ENCODE measurements around the gene JADE1. TPM values are rescaled to one million over a fixed set of nuclear protein-coding genes. Genes with fewer than 3 reads are reported as not detected.

JADE1 gene
- total RNA-seq, 1 donor from 2014 or later = 36.3 TPM

- Histone ChIP-seq H3K9me3 (no peaks in the 10 kb centered on the region), H3K27ac (no peak overlapping the region), H3K4me3 (no peak overlapping the region), H3K36me3 (peaks cover 41% of the 10 kb centered on the region), H3K27me3 (ENCODE audit: low read depth) (no peaks in the 10 kb centered on the region), H3K4me1 (peaks cover 34% of the 10 kb centered on the region)
- ATAC-seq (no peak), DNase-seq (no peak)
- TF ChIP-seq, protein P1, sequence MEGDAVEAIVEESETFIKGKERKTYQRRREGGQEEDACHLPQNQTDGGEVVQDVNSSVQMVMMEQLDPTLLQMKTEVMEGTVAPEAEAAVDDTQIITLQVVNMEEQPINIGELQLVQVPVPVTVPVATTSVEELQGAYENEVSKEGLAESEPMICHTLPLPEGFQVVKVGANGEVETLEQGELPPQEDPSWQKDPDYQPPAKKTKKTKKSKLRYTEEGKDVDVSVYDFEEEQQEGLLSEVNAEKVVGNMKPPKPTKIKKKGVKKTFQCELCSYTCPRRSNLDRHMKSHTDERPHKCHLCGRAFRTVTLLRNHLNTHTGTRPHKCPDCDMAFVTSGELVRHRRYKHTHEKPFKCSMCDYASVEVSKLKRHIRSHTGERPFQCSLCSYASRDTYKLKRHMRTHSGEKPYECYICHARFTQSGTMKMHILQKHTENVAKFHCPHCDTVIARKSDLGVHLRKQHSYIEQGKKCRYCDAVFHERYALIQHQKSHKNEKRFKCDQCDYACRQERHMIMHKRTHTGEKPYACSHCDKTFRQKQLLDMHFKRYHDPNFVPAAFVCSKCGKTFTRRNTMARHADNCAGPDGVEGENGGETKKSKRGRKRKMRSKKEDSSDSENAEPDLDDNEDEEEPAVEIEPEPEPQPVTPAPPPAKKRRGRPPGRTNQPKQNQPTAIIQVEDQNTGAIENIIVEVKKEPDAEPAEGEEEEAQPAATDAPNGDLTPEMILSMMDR (IDR thresholded peaks at IDR 0.05) = no peak
- intact Hi-C loops (cut with DNase I) = no loop called here
Observed at GRCh38 chr4:128837198-128837597, 27.7 kb downstream of the JADE1 start.

DNA sequence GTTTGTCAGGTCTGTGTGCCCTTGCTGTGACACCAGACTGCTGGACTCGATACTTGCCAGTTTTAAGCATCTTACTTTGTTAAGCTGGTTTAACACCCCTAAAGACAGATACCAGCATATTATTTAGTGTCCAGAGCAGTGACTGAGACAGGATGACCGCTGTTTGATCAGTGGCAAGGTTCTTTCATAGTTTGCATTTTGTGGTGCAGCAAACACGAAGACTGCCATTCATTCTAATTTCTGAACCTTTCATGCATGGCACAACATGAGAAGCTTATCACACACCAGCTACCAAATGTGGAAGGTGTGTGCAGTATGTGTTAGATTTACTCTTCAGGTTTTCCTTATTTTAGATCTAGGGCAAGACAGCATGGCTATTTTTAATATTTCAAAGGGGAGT is 28.2 kb downstream of the JADE1 start:
- DNase-seq (no peak), ATAC-seq (no peak)
- no peaks in the 10 kb centered on the region for H3K9me3 ChIP-seq
- intact Hi-C loops (cut with DNase I) = no loop called here
- H3K36me3 ChIP-seq = peaks cover 36% of the 10 kb centered on the region
- H3K4me3 ChIP-seq = no peak overlapping the region
- H3K4me1 ChIP-seq = peaks cover 34% of the 10 kb centered on the region
- H3K27ac ChIP-seq = no peak overlapping the region
- no peaks in the 10 kb centered on the region for H3K27me3 ChIP-seq (ENCODE audit: low read depth)
- TF ChIP-seq, protein P1 (IDR thresholded peaks at IDR 0.05) = no peak

DNA sequence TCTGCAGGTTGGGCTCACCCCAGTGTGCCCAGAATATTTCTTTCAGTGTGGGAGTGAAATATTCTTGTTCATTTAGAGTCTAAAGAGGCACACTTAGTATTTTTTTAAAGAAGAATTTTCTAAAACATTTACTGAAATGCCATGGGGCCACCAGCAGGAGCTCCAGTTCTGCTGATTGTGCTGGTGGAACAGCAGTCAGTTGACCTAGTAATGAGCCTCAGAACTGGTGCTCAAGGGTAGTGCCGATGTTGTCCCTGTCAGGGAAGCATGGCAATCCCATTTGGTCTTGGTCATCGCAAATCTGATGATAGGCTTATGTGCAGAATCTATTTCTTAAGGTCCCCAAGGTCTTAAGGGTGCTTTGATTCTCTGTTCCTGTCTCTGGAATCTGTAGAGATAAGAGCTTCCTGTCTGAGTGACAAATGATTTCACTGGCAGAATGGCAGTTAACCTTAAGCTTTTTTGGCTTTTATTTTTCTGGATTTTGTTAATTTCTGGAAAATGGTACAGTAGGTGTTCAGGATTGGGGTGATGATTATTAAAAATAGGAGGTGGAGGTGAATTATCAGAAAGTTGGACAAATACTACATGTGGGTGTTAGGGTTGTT is 31.3 kb downstream of the JADE1 start:
- Histone ChIP-seq H3K9me3 (no peaks in the 10 kb centered on the region), H3K27ac (no peak overlapping the region), H3K27me3 (ENCODE audit: low read depth) (no peaks in the 10 kb centered on the region), H3K4me1 (peaks cover 29% of the 10 kb centered on the region), H3K4me3 (no peak overlapping the region), H3K36me3 (peaks cover 45% of the 10 kb centered on the region)
- TF ChIP-seq, protein P1 (IDR thresholded peaks at IDR 0.05) = no peak
- ATAC-seq (no peak), DNase-seq (no peak)
- intact Hi-C loops (cut with DNase I) = no loop called here

DNA sequence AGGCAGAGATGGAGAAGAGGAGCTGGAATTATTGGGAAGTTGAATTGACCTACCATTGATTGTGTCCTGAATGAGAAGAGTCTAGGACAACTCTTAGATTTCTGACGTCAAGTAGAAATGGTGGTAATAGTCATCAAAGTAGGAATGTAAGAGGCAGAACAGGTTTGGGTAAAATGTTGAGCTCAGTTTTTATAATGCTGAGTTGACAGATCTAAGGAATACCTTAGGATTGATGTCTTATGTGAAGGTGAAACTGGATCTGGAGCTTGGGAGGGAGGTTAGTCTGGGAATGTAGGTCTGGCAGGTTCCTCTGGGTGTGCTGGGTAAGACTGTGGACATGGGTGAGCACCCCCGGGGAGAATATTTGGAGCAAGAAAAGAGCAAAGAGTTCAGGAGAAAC is 31.9 kb downstream of the JADE1 start:
- no peak overlapping the region for H3K27ac ChIP-seq
- TF ChIP-seq, protein P1 (IDR thresholded peaks at IDR 0.05) = no peak
- no peaks in the 10 kb centered on the region for H3K9me3 ChIP-seq
- no peaks in the 10 kb centered on the region for H3K27me3 ChIP-seq (ENCODE audit: low read depth)
- H3K4me1 ChIP-seq = peaks cover 26% of the 10 kb centered on the region
- DNase-seq (no peak), ATAC-seq (no peak)
- H3K4me3 ChIP-seq = no peak overlapping the region
- intact Hi-C loops (cut with DNase I) = no loop called here
- peaks cover 48% of the 10 kb centered on the region for H3K36me3 ChIP-seq

DNA sequence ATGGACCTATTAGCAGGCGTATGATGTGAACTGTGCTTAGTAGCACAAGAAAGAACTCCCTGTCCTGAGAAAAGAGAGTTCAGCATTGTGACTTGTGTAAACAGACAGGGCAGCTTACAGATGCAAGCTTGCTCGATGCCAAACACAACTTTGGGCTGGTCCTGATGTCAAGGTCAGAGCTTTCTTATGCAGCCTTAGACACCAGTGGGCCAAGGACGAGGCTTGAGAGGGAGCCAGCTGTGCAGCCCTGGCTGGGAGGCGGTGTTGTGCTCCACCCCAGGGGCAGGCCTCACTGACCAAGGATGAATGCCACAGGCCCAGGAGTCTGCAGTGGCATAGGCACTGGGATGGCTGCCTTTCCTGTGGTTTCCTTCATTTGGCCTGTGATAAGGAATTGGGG is 35.4 kb downstream of the JADE1 start:
- Histone ChIP-seq H3K4me3 (no peak overlapping the region), H3K4me1 (peaks cover 17% of the 10 kb centered on the region), H3K27ac (peak overlapping the region; percentile 6), H3K9me3 (no peaks in the 10 kb centered on the region), H3K27me3 (ENCODE audit: low read depth) (no peaks in the 10 kb centered on the region), H3K36me3 (peaks cover 73% of the 10 kb centered on the region)
- DNase-seq = no peak
- intact Hi-C loops (cut with DNase I) = no loop called here
- ATAC-seq = peak; percentile 22 to 37
- TF ChIP-seq, protein P1 (IDR thresholded peaks at IDR 0.05) = no peak

All from lower lobe of right lung (tissue), 2 donors.